ENCODE measurements around the gene ABRACL. TPM values are rescaled to one million over a fixed set of nuclear protein-coding genes. Genes with fewer than 3 reads are reported as not detected.
"Not testable (repeated sequence)": the region's sequence is repeated elsewhere in the genome, so short reads cannot be mapped to it uniquely, and the experiment has no call there.

Gene ABRACL
- total RNA-seq, 2 experiments from 2014 or later: 174 to 176 TPM

DNA sequence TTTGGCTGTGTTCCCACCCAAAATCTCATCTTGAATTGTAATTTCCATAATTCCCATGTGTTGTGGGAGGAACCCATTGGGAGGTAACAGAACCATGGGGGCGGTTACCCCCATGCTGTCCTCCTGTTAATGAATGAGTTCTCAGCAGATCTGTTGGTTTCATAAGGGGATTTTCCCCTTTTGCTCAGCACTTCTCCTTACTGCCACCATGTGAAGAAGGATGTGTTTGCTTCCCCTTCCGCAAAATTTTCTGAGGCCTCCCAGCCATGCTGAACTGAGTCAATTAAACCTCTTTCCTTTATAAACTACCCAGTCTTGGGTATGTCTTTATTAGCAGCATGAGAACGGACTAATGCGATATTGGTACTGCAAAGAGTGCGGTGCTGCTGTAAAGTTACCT, 35.6 kb upstream of the ABRACL start:
- H3K4me3 Mint-ChIP-seq; H3K9me3 Mint-ChIP-seq; H3K27me3 Mint-ChIP-seq; H3K36me3 Mint-ChIP-seq (ENCODE audit: low read depth); H3K27ac Mint-ChIP-seq; DNase-seq; POLR2A ChIA-PET; CTCF ChIA-PET; H3K4me1 Mint-ChIP-seq: not testable (repeated sequence)

DNA sequence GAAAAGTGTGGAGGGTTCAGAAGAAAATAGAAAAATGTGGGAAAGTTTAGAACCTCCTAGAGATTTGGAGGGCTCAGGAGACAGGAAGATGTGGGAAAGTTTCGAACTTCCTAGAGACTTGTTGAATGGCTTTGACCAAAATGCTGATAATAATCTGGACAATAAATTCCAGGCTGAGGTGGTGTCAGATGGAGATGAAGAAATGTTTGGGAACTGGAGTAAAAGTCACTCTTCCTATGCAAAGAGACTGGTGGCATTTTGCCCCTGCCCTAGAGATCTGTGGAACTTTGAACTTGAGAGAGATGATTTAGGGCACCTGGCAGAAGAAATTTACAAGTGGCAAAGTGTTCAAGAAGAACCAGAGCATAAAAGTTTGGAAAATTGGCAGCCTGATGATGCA, 35.1 kb upstream of the ABRACL start:
- H3K27ac Mint-ChIP-seq; H3K27me3 Mint-ChIP-seq; H3K4me3 Mint-ChIP-seq; H3K4me1 Mint-ChIP-seq; DNase-seq; H3K36me3 Mint-ChIP-seq (ENCODE audit: low read depth); H3K9me3 Mint-ChIP-seq; CTCF ChIA-PET; POLR2A ChIA-PET: not testable (repeated sequence)

DNA sequence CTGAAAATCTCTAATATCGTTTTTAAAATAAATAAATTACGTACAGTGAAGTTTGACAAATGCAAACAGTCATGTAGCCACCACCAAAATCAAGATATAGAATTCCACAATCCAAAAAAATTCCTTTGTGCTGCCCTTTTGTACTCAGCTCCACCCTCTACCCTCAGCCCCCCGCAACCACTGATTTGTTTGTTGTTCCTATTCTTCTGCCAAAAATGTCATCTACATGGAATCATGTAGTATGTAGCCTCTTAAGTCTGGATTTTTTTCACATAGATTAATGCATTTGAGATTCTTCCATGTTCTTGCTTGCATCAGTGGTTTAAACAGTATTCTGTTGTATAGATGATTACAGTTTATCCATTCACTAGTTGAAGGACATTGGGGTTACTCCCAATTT, 32.0 kb upstream of the ABRACL start:
- CTCF ChIA-PET: no interaction called here
- Mint-ChIP-seq H3K27me3 (peaks cover 3% of the 10 kb centered on the region), H3K4me3 (no peak overlapping the region), H3K36me3 (ENCODE audit: low read depth) (no peaks in the 10 kb centered on the region), H3K27ac (no peak overlapping the region), H3K9me3 (no peaks in the 10 kb centered on the region), H3K4me1 (no peaks in the 10 kb centered on the region)
- POLR2A ChIA-PET: no interaction called here
- DNase-seq: no peak

DNA sequence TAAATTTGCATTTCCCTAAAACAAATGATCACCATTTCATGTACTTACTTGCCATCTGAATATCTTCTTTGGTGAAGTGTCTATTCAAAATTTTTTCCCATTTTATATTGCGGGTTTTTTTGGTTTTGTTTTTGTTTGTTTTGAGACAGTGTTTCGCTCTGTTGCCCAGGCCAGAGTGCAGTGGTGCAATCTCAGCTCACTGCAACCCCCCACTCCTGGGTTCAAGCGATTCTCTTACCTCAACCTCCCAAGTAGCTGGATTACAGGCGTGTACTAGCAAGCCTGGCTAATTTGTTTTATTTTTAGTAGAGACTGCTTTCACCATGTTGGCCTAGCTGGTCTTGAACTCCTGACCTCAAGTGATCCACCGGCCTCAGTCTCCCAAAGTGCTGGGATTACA, 31.4 kb upstream of the ABRACL start:
- H3K27me3 Mint-ChIP-seq: peaks cover 3% of the 10 kb centered on the region

GRCh38 chr6:138999949-139000725, 28.4 kb upstream of the ABRACL start:
- peaks cover under 1% of the 10 kb centered on the region for H3K27me3 Mint-ChIP-seq
- no peak overlapping the region for H3K27ac Mint-ChIP-seq
- ChIA-PET POLR2A (no interaction called here), CTCF (interaction anchor here (1.4 kb wide), 1 partner anchor 11 kb away, joined by 5 read pairs; no protein-coding TSS in a partner anchor)
- no peaks in the 10 kb centered on the region for H3K36me3 Mint-ChIP-seq (ENCODE audit: low read depth)
- no peak for DNase-seq
- no peaks in the 10 kb centered on the region for H3K9me3 Mint-ChIP-seq
- H3K4me3 Mint-ChIP-seq: no peak overlapping the region
- H3K4me1 Mint-ChIP-seq: no peaks in the 10 kb centered on the region

More for the DNA sequence above, 31.4 kb upstream of the ABRACL start:
- H3K9me3 Mint-ChIP-seq: no peaks in the 10 kb centered on the region
- POLR2A ChIA-PET: no interaction called here
- no peak overlapping the region for H3K27ac Mint-ChIP-seq
- DNase-seq: no peak
- CTCF ChIA-PET: no interaction called here
- no peak overlapping the region for H3K4me3 Mint-ChIP-seq
- no peaks in the 10 kb centered on the region for H3K4me1 Mint-ChIP-seq
- H3K36me3 Mint-ChIP-seq (ENCODE audit: low read depth): no peaks in the 10 kb centered on the region

GRCh38 chr6:139003751-139004150, 24.8 kb upstream of the ABRACL start:
- no peaks in the 10 kb centered on the region for H3K4me1 Mint-ChIP-seq
- ChIA-PET POLR2A (no interaction called here), CTCF (interaction anchor here (0.5 kb wide), 1 partner anchor 341 kb away, joined by 4 read pairs; no protein-coding TSS in a partner anchor)
- no peaks in the 10 kb centered on the region for H3K36me3 Mint-ChIP-seq (ENCODE audit: low read depth)
- no peak overlapping the region for H3K4me3 Mint-ChIP-seq
- H3K27me3 Mint-ChIP-seq: peaks cover 3% of the 10 kb centered on the region
- no peak for DNase-seq
- H3K9me3 Mint-ChIP-seq: no peaks in the 10 kb centered on the region
- no peak overlapping the region for H3K27ac Mint-ChIP-seq

GRCh38 chr6:139006477-139006876, 22.1 kb upstream of the ABRACL start:
- Mint-ChIP-seq H3K36me3 (ENCODE audit: low read depth) (no peaks in the 10 kb centered on the region), H3K27me3 (peaks cover 3% of the 10 kb centered on the region), H3K4me1 (no peaks in the 10 kb centered on the region), H3K9me3 (no peaks in the 10 kb centered on the region), H3K27ac (no peak overlapping the region), H3K4me3 (no peak overlapping the region)
- ChIA-PET POLR2A (interaction anchor here (0.6 kb wide), 1 partner anchor 367 kb away, joined by 3 read pairs; no protein-coding TSS in a partner anchor), CTCF (interaction anchor here (0.6 kb wide), 1 partner anchor 16 kb away, joined by 3 read pairs; no protein-coding TSS in a partner anchor)
- DNase-seq: no peak

- H3K4me3 Mint-ChIP-seq: no peak overlapping the region
- H3K27ac Mint-ChIP-seq: no peak overlapping the region
- H3K36me3 Mint-ChIP-seq (ENCODE audit: low read depth): no peaks in the 10 kb centered on the region
- CTCF ChIA-PET: no interaction called here
- H3K4me1 Mint-ChIP-seq: no peaks in the 10 kb centered on the region
- H3K27me3 Mint-ChIP-seq: peaks cover 3% of the 10 kb centered on the region
- no peak for DNase-seq
- no peaks in the 10 kb centered on the region for H3K9me3 Mint-ChIP-seq
- POLR2A ChIA-PET: no interaction called here
Measured at GRCh38 chr6:139007428-139007827, 21.1 kb upstream of the ABRACL start.

DNA sequence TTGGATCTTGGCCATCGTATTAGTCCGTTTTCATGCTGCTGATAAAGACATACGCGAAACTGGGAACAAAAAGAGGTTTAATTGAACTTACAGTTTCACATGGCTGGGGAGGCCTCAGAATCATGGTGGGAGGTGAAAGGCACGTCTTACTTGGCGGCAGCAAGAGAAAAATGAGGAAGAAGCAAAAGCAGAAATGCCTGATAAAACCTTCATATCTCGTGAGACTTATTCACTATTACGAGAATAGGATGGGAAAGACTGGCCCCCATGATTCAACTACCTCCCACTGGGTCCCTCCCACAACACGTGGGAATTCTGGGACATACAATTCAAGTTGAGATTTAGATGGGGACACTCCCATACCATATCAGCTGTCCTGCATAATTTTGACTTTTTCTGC, 20.4 kb upstream of the ABRACL start:
- Mint-ChIP-seq H3K9me3 (no peaks in the 10 kb centered on the region), H3K36me3 (ENCODE audit: low read depth) (no peaks in the 10 kb centered on the region), H3K4me1 (no peaks in the 10 kb centered on the region), H3K4me3 (no peak overlapping the region), H3K27ac (no peak overlapping the region), H3K27me3 (peaks cover 5% of the 10 kb centered on the region)
- no peak for DNase-seq
- ChIA-PET CTCF (interaction anchor here (1.0 kb wide), 1 partner anchor 373 kb away, joined by 3 read pairs; no protein-coding TSS in a partner anchor), POLR2A (no interaction called here)

GRCh38 chr6:139010674-139011073, 17.9 kb upstream of the ABRACL start:
- no peak overlapping the region for H3K27ac Mint-ChIP-seq
- ChIA-PET POLR2A (no interaction called here), CTCF (interaction anchor here (1.7 kb wide), 1 partner anchor 359 kb away, joined by 3 read pairs; no protein-coding TSS in a partner anchor)
- no peak overlapping the region for H3K4me3 Mint-ChIP-seq
- no peak for DNase-seq
- H3K27me3 Mint-ChIP-seq: peaks cover 4% of the 10 kb centered on the region
- no peaks in the 10 kb centered on the region for H3K36me3 Mint-ChIP-seq (ENCODE audit: low read depth)
- no peaks in the 10 kb centered on the region for H3K9me3 Mint-ChIP-seq
- no peaks in the 10 kb centered on the region for H3K4me1 Mint-ChIP-seq

GRCh38 chr6:139011980-139012379, 16.6 kb upstream of the ABRACL start:
- POLR2A ChIA-PET: no interaction called here
- no peaks in the 10 kb centered on the region for H3K9me3 Mint-ChIP-seq
- H3K27me3 Mint-ChIP-seq: peaks cover 4% of the 10 kb centered on the region
- H3K4me3 Mint-ChIP-seq: no peak overlapping the region
- no peak overlapping the region for H3K27ac Mint-ChIP-seq
- no peaks in the 10 kb centered on the region for H3K36me3 Mint-ChIP-seq (ENCODE audit: low read depth)
- CTCF ChIA-PET: no interaction called here
- no peak for DNase-seq
- no peaks in the 10 kb centered on the region for H3K4me1 Mint-ChIP-seq

- no peaks in the 10 kb centered on the region for H3K36me3 Mint-ChIP-seq (ENCODE audit: low read depth)
- no peak for DNase-seq
- ChIA-PET POLR2A (no interaction called here), CTCF (no interaction called here)
- H3K27me3 Mint-ChIP-seq: peaks cover 6% of the 10 kb centered on the region
- no peak overlapping the region for H3K27ac Mint-ChIP-seq
- H3K9me3 Mint-ChIP-seq: no peaks in the 10 kb centered on the region
- H3K4me3 Mint-ChIP-seq: no peak overlapping the region
- no peaks in the 10 kb centered on the region for H3K4me1 Mint-ChIP-seq
Measured at GRCh38 chr6:139013185-139013800, 15.3 kb upstream of the ABRACL start.

GRCh38 chr6:139014945-139015344, 13.6 kb upstream of the ABRACL start:
- POLR2A ChIA-PET: no interaction called here

More at GRCh38 chr6:139014945-139015344, 13.6 kb upstream of the ABRACL start:
- no peaks in the 10 kb centered on the region for H3K4me1 Mint-ChIP-seq
- H3K9me3 Mint-ChIP-seq: no peaks in the 10 kb centered on the region
- DNase-seq: no peak
- H3K27me3 Mint-ChIP-seq: peaks cover 6% of the 10 kb centered on the region
- CTCF ChIA-PET: no interaction called here
- no peaks in the 10 kb centered on the region for H3K36me3 Mint-ChIP-seq (ENCODE audit: low read depth)
- no peak overlapping the region for H3K4me3 Mint-ChIP-seq
- H3K27ac Mint-ChIP-seq: no peak overlapping the region

All from activated CD4-positive, alpha-beta memory T cell treated with anti-CD3 and anti-CD28 coated beads, Interleukin-2, amount 10 ng/mL, durations not matched to agents 7 days and 5 days (primary cell).